ENCODE measurements around the gene TCF4.

TCF4 gene

GRCh38 chr18:55404136-55404830 is 183.7 kb downstream of the TCF4 start:
- no peak for FAIRE-seq

GRCh38 chr18:55403421-55403949 is 184.5 kb downstream of the TCF4 start:
- no peak for FAIRE-seq

- no peak for FAIRE-seq
These were observed 185.1 kb downstream of the TCF4 start for GRCh38 chr18:55402731-55403405.

GRCh38 chr18:55401638-55402191 is 186.3 kb downstream of the TCF4 start:
- FAIRE-seq, result no peak

- no peak for FAIRE-seq
These were observed 187.1 kb downstream of the TCF4 start for GRCh38 chr18:55400590-55401541.

GRCh38 chr18:55400081-55400480 is 187.9 kb downstream of the TCF4 start:
- FAIRE-seq, result no peak

- FAIRE-seq, result no peak
These were observed 189.1 kb downstream of the TCF4 start for GRCh38 chr18:55398858-55399257.

- no peak for FAIRE-seq
These were observed 191.0 kb downstream of the TCF4 start for GRCh38 chr18:55396979-55397378.

- FAIRE-seq, result no peak
These were observed 191.6 kb downstream of the TCF4 start for GRCh38 chr18:55396267-55396905.

- no peak for FAIRE-seq
These were observed 192.2 kb downstream of the TCF4 start for GRCh38 chr18:55395799-55396198.

GRCh38 chr18:55390898-55391297 is 197.1 kb downstream of the TCF4 start:
- FAIRE-seq, result no peak

- no peak for FAIRE-seq
These were observed 200.6 kb downstream of the TCF4 start for GRCh38 chr18:55387139-55387984.

GRCh38 chr18:55386545-55386944 is 201.4 kb downstream of the TCF4 start:
- FAIRE-seq, result no peak

GRCh38 chr18:55385770-55386169 is 202.2 kb downstream of the TCF4 start:
- no peak for FAIRE-seq

GRCh38 chr18:55384551-55385275 is 203.3 kb downstream of the TCF4 start:
- FAIRE-seq, result no peak

GRCh38 chr18:55384115-55384514 is 203.9 kb downstream of the TCF4 start:
- no peak for FAIRE-seq

- FAIRE-seq, result no peak
These were observed 205.7 kb downstream of the TCF4 start for GRCh38 chr18:55382277-55382805.

- FAIRE-seq, result no peak
These were observed 206.7 kb downstream of the TCF4 start for GRCh38 chr18:55381277-55381676.

GRCh38 chr18:55380589-55380988 is 207.4 kb downstream of the TCF4 start:
- FAIRE-seq, result no peak

- FAIRE-seq, result no peak
These were observed 211.6 kb downstream of the TCF4 start for GRCh38 chr18:55376387-55376786.

All from G401.6 (cell line).